GM18861 (cell line): ENCODE results near the gene KLHL18.

Source experiments
- ATAC-seq: cut with Tn5 transposase; IDR thresholded peaks from one replicate; pipeline ENCODE4 v1.9.1; 2021; ENCODE audit not compliant: unreplicated experiment

KLHL18 gene

GRCh38 chr3:47392933-47393332 is 110.2 kb downstream of the KLHL18 start:
- ATAC-seq: no peak

- no peak for ATAC-seq
Observed at GRCh38 chr3:47394140-47394870, 111.6 kb downstream of the KLHL18 start.

GRCh38 chr3:47394881-47395280 is 112.1 kb downstream of the KLHL18 start:
- ATAC-seq: no peak
